Stimulated activated CD4-positive, alpha-beta T cell treated with anti-CD3 and anti-CD28 coated beads, Interleukin-15, amount 100 ng/mL, for 48 hours (primary cell): Measurements from ENCODE around the gene THBS1.

Experiments used
- DNase-seq, 2 donors: peaks; one replicate each; pipeline ENCODE4 v3.0.0-alpha.2; 2020; ENCODE audit warnings: low read depth in 2 of 2

Gene THBS1

DNA sequence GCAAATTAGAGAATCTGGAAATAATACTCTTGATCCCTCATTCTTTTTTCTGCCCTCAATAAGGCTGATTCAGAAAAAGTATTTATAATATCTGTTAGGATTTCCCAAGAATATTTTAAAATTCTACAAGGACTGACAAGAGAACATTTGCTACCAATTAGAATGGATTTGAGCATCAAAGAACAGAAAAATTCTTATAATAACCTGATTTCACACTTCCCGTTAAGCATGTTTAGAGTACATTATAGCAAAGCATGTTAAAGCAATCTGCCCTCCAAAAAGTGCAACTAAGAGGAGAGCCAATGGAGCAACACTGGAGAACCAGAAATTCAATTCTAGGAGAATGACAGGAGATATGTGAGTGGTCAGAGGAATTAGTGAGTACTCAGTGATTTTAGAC lies 57.2 kb downstream of the THBS1 start:
- DNase-seq, result no peak

DNA sequence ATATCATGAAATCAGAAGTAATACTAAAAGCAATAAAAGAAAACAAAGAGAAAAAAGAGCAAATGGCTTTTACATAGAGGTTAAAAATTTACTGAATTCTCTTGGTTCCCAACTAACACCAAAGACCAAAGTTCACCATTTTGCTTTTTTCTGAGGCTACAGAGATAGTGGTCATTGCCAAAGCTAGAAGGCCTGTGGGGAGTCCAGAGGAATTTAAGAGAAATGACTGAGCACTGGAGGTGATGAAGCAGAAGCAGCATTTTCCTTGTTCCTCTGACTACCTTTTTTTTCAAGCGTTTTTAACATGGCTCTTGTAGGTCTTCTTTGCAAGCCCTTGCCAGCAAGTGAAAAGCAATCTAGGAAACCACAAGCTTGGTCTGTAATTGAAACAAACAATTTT lies 58.2 kb downstream of the THBS1 start:
- no peak for DNase-seq

DNA sequence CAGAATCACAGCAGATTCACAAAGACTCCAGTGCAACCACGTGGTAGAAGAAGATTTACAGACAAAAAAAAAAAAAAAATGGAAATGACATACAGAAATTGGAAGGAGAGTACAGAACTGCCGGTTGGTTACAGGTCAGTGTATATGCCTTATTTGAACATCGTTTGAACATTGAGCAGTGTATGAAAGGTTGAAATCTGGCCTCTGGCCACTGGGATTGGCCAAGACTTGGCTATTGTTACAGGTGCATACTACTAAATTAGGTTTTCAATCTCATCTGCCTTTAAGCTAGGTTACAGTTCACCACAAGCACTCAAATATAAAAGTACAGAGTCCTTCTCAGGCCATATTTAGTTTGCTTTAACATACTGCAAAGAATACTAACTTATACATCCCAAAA lies 59.8 kb downstream of the THBS1 start:
- no peak for DNase-seq

DNA sequence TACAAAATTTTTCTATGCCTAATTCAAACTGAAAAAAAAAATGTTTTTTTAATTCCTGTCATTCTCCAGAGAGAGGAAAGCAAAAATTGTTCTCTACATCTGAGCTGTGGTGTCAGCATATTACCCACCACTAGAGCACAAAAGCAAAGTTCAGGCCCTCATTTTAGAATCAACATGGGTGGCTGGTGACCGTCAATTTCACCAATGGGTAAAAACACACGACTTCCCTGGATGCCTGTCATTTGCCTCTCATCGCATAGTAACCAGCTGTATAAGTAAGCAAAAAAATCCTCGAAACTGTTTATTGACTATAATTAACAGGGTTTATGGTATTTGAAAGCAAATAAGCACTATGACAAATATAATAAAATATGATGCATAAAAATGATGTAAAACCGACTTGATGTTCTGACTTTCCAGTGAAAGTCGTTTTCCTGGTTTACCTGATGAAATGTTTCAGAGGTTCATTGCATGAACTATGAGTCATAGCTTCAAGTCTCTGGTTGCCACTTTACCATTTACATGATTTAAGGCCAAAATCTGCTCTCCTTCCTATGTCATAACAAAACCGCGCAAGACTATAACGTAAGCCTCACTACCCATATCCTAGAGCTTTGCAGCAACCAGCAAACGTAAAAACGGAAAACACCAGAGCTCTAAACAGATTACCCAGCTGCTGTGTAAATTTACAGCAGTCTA lies 60.5 kb downstream of the THBS1 start:
- DNase-seq, result no peak

DNA sequence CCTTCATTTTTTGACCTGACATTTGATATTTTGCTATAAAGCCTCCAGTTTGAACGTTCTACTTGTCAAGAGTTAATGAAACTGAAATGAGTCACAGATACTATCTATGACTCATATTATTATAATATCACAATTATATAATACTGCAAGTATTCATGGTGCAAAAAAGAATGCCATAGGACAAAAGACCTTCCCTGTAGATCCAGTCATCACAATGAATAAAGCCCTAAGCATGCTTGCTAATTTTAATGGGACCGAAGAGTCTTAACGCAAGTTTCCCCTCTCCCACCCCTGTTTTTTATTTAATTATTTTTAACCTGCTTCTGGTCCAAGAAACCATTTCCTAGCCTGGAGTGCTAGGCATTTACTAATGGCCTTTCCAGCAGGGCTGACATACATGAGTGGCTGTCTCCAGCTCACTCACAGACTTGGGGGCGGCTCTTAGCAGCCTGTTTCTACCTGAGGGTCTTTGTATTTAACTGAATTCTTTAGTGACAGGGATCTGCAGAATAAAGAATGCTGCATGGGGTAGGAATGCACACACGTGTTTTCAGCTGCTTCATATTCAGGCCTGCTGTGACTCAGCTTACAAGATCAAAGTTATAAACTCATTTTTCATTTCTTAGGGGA lies 61.2 kb downstream of the THBS1 start:
- DNase-seq, result no peak

DNA sequence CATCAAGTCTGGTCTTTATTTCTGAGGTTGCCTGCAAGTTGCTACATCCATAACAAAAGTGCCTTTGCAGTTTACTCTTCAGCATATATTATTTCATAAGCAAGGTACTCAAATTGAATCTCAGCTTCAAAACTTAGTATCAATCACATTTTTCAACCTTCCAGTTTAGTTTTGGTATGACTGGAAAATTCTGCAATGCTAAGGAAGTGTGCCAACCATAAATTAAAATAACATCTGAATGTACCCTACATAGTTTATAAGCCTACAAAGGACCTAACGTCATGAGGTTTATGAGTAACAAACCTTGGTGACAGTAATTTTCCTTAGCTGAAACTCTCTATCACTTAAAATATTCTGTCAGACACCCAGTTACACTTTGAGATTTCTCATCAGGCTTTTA lies 62.8 kb downstream of the THBS1 start:
- DNase-seq, result no peak

DNA sequence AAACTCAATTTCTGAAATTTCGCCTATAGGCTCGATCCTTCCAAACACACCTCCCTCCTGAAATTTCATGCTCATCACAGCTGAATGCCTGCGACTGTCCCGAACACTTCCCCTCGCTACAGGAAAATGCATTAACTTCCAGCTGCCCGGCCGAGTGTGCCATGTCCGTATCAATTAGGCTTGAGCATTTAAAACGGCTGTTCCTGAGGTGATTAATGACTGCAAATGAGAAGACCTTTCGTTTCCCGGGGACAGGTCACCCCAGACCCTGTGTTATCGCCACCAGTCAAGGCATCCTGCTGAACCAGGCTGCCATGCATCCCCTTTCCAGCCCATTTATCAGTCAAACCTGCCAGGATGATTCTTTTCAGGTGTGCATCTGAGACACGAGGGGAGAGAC lies 63.3 kb downstream of the THBS1 start:
- no peak for DNase-seq

DNA sequence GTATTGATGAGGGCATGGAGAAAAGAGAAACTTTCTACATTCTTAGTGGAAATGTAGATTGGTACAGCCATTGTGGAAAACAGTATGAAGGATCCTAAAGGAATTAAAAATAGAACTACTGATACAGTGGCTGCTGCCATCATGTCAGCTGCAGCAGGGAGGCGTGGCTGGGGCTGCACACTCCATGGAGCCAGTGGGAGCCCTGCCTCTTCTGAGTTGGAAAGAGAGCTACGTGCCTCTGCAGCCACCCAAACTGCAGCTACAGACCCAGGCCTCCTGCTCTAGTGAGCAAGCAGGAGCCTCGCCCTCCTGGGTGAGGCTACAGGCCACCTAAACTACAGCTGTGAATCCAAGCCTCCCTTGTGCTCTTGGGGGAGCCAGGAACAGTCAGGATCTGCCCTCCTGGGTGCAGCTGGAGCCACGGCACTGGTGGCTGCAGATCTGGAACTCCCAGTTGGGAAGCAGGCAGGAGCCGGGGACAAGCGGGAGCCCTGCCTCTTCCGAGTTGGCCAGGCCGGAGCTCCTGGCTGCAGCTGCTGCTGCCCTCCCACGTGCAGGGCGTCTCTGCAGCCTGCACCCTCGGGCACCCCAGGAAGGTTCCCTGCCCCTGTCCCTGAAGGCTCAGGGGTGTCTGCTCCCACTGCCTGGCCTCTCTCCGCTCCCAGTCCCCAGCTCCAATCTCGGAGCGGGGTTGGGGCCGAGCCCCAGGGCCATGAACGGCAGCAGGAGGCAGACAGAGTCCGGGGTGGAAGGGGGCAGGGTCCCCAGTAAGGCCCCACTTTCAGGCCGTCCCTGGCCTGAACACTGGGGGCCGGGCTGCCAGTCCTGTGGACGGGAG lies 64.5 kb downstream of the THBS1 start:
- DNase-seq, result no peak

DNA sequence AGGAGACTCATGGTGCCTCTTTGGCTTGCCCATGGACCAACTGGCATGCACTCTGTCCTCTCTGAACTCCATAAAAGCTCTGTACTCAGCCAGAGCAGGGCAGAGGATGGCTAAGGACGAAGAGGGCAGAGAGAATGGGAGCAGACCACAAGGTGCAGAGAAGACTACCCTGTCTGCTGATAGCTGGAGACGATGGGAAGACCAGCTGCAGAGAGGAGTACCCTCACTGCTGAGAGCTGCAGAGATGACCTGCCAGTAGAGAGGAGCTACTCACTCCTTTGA lies 65.0 kb downstream of the THBS1 start:
- DNase-seq, result no peak

DNA sequence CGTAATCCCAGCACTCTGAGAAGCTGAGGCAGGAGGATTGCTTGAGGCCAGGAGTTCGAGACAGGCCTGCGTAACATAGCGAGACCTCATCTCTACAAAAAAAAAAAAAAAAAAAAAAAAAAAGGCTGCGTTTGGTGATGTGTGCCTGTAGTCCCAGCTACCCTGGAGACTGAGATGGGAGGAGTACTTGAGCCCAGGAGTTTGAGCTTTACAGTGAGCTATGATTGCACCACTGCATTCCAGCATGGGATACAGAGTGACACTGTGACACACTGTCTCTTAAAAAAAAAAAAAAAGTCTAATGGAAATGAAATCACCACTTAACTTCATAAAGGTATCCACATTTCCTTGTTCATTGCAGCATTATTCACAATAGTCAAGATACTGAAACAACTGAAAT lies 65.5 kb downstream of the THBS1 start:
- no peak for DNase-seq
